HEK293T (cell line): ENCODE data around the gene SCMH1.

Experiments
- ARNT ChIP-seq: fragments of 450-650 bp; IDR thresholded peaks from 2 replicates; pipeline ENCODE4 v1.6.1; 2017; ENCODE audit warnings: mild to moderate bottlenecking
- BHLHE40 ChIP-seq: fragments of 450-650 bp; IDR thresholded peaks from 2 replicates; pipeline ENCODE4 v1.6.1; 2016; ENCODE audit warnings: mild to moderate bottlenecking, moderate library complexity, borderline replicate concordance
- ELF4 ChIP-seq: fragments of 450-650 bp; IDR thresholded peaks from 2 replicates; pipeline ENCODE4 v1.6.1; 2017; ENCODE audit warnings: antibody characterized with exemption
- FOXA1 ChIP-seq: fragments of 450-650 bp; IDR thresholded peaks from 2 replicates; pipeline ENCODE4 v1.6.1; 2016; ENCODE audit warnings: mild to moderate bottlenecking
- FOXK2 ChIP-seq: fragments of 450-650 bp; IDR thresholded peaks from 2 replicates; pipeline ENCODE4 v1.6.1; 2016; ENCODE audit warnings: mild to moderate bottlenecking
- FOXM1 ChIP-seq: fragments of 450-650 bp; IDR thresholded peaks from 2 replicates; pipeline ENCODE4 v1.6.1; 2017; ENCODE audit warnings: mild to moderate bottlenecking, borderline replicate concordance
- L3MBTL2 ChIP-seq: fragments of 450-650 bp; conservative IDR thresholded peaks from 2 replicates; pipeline ENCODE4 v1.6.1; 2016; ENCODE audit warnings: mild to moderate bottlenecking
- LEF1 ChIP-seq: fragments of 450-650 bp; IDR thresholded peaks from 2 replicates; pipeline ENCODE4 v1.6.1; 2017; ENCODE audit warnings: mild to moderate bottlenecking, borderline replicate concordance
- SP1 ChIP-seq: fragments of 450-650 bp; IDR thresholded peaks from 2 replicates; pipeline ENCODE4 v1.6.1; 2017
- SUZ12 ChIP-seq: fragments of 450-650 bp; IDR thresholded peaks from 2 replicates; pipeline ENCODE4 v1.6.1; 2016; ENCODE audit warnings: mild to moderate bottlenecking
- TARDBP ChIP-seq: fragments of 450-650 bp; IDR thresholded peaks from 2 replicates; pipeline ENCODE4 v1.6.1; 2016
- ZNF384 ChIP-seq: fragments of 450-650 bp; IDR thresholded peaks from 2 replicates; pipeline ENCODE4 v1.6.1; 2016

GRCh38 chr1:41249319-41249718 lies 7.2 kb upstream of the SCMH1 start:
- no peak for TF ChIP-seq FOXK2
- no peak for TF ChIP-seq FOXA1
- TF ChIP-seq ZNF384, result no peak
- TF ChIP-seq SP1, result no peak
- TF ChIP-seq ELF4, result no peak
- TF ChIP-seq TARDBP, result no peak
- TF ChIP-seq SUZ12, result no peak
- TF ChIP-seq L3MBTL2, result no peak
- TF ChIP-seq FOXM1, result no peak
- no peak for TF ChIP-seq BHLHE40
- TF ChIP-seq LEF1, result no peak
- no peak for TF ChIP-seq ARNT
